ENCODE results near the gene SPTBN5.

DNA sequence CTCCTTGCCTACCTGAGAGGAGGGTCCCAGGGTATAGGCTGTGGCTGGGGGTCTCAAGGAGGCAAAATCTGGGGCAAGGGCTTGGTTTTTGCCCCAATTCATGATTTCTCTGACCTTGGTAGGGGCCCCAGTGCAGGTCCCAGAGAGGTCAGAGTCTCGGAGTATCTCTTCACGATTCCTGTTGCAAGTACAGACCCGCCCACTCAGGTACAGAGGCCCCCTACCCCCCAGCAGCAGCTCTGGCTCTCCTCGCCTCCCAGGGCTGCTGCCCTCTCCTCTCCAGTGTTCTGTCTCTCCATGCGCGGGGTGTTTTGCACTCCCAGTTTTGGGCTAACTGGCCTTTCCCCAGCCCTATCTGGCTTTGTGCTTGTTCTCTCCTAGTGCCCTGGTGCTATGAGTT, 71.4 kb downstream of the SPTBN5 start:
- TF ChIP-seq EZH2 (IDR thresholded peaks at IDR 0.05; ENCODE audit: borderline replicate concordance, low read length): no peak
- TF ChIP-seq, protein P1, sequence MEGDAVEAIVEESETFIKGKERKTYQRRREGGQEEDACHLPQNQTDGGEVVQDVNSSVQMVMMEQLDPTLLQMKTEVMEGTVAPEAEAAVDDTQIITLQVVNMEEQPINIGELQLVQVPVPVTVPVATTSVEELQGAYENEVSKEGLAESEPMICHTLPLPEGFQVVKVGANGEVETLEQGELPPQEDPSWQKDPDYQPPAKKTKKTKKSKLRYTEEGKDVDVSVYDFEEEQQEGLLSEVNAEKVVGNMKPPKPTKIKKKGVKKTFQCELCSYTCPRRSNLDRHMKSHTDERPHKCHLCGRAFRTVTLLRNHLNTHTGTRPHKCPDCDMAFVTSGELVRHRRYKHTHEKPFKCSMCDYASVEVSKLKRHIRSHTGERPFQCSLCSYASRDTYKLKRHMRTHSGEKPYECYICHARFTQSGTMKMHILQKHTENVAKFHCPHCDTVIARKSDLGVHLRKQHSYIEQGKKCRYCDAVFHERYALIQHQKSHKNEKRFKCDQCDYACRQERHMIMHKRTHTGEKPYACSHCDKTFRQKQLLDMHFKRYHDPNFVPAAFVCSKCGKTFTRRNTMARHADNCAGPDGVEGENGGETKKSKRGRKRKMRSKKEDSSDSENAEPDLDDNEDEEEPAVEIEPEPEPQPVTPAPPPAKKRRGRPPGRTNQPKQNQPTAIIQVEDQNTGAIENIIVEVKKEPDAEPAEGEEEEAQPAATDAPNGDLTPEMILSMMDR (conservative IDR thresholded peaks at IDR 0.05 in 1 of 2, IDR thresholded peaks at IDR 0.05 in 1 of 2; ENCODE audit: extremely low read depth in 1 of 2, insufficient read depth in 1 of 2, low read depth in 1 of 2, low read length in 2 of 2): no peak
